ENCODE measurements around the gene ZNF831.

Gene ZNF831

GRCh38 chr20:59291740-59292383 is 128.2 kb downstream of the ZNF831 start:
- no peak overlapping the region for H3K4me3 ChIP-seq (replicated peaks; ENCODE audit: low read depth, low read length)
- TF ChIP-seq, protein P1, sequence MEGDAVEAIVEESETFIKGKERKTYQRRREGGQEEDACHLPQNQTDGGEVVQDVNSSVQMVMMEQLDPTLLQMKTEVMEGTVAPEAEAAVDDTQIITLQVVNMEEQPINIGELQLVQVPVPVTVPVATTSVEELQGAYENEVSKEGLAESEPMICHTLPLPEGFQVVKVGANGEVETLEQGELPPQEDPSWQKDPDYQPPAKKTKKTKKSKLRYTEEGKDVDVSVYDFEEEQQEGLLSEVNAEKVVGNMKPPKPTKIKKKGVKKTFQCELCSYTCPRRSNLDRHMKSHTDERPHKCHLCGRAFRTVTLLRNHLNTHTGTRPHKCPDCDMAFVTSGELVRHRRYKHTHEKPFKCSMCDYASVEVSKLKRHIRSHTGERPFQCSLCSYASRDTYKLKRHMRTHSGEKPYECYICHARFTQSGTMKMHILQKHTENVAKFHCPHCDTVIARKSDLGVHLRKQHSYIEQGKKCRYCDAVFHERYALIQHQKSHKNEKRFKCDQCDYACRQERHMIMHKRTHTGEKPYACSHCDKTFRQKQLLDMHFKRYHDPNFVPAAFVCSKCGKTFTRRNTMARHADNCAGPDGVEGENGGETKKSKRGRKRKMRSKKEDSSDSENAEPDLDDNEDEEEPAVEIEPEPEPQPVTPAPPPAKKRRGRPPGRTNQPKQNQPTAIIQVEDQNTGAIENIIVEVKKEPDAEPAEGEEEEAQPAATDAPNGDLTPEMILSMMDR (IDR thresholded peaks at IDR 0.05; ENCODE audit: low read length, missing control alignments) = no peak
- no peak for DNase-seq (ENCODE audit: low read depth)

GRCh38 chr20:59295531-59295930 is 131.9 kb downstream of the ZNF831 start:
- no peak for DNase-seq (ENCODE audit: low read depth)
- TF ChIP-seq, protein P1 (IDR thresholded peaks at IDR 0.05; ENCODE audit: low read length, missing control alignments) = no peak
- no peak overlapping the region for H3K4me3 ChIP-seq (replicated peaks; ENCODE audit: low read depth, low read length)

GRCh38 chr20:59297686-59298085 is 134.1 kb downstream of the ZNF831 start:
- no peak overlapping the region for H3K4me3 ChIP-seq (replicated peaks; ENCODE audit: low read depth, low read length)
- DNase-seq (ENCODE audit: low read depth) = no peak
- TF ChIP-seq, protein P1 (IDR thresholded peaks at IDR 0.05; ENCODE audit: low read length, missing control alignments) = no peak

DNA sequence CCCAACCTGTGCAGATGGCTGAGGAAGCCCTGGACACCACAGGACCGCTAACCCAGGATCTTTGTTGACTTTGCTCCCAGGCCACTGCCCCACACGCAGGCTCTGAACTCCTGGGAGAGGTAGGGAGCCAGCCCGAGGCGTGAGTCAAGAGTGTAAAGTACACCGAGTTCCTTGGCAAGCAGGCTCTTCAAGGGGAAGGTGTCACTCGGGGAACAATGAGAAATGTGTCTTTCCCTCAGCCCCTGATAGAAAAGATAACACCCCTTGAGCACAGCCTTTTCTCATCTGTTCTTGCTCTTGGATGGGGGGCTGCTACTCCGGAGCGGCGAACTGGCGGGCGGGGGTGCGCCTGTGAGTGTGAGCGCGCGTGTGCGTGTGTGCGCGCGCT is 136.3 kb downstream of the ZNF831 start:
- no peak for DNase-seq (ENCODE audit: low read depth)
- H3K4me3 ChIP-seq (replicated peaks; ENCODE audit: low read depth, low read length) = no peak overlapping the region
- TF ChIP-seq, protein P1 (IDR thresholded peaks at IDR 0.05; ENCODE audit: low read length, missing control alignments) = no peak

DNA sequence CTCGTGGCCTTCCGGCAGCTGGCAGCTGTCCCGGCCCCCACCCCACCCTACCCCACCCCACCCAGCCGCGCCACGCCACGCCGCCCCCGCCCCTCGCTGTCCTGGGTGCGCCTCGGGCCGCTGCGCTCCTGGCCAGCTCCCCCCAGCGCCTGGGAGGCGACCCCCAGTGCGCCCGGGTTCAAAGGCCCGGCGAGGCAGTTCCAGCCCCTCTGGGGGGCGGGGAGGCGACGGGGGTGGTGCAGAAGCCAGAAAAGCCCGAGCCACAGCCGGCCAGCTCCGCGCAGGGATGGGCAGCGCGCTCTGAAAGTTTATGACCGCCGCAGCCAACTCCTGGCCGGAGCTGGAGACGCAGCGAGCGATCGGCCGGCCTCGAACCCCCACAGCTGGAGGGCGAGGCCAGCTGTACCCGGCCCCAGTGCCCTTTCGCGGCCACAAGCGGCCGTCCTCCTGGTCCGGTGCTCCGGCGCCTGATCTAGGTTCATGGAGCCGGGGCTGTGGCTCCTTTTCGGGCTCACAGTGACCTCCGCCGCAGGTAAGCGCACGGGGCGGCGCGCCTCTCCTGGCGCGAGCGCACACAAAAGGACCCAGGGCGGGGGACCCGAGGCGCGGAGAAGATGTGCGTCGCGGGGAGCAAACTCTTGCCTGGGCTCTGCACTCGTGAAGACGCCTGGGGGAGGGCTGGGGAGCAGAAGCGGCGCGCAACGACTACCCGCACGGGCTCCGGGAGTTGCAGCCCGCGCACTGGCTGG is 136.9 kb downstream of the ZNF831 start, which contains the start of gene EDN3:
Gene EDN3, plus strand, starts transcription at position 279 of the 749 bp plus-strand sequence. Its CDS starts 202 bp downstream, at position 481.
- no peak within 1 kb of the TSS for H3K4me3 ChIP-seq (replicated peaks; ENCODE audit: low read depth, low read length)
- no peak for DNase-seq (ENCODE audit: low read depth)
- TF ChIP-seq, protein P1 (IDR thresholded peaks at IDR 0.05; ENCODE audit: low read length, missing control alignments) = no peak

DNA sequence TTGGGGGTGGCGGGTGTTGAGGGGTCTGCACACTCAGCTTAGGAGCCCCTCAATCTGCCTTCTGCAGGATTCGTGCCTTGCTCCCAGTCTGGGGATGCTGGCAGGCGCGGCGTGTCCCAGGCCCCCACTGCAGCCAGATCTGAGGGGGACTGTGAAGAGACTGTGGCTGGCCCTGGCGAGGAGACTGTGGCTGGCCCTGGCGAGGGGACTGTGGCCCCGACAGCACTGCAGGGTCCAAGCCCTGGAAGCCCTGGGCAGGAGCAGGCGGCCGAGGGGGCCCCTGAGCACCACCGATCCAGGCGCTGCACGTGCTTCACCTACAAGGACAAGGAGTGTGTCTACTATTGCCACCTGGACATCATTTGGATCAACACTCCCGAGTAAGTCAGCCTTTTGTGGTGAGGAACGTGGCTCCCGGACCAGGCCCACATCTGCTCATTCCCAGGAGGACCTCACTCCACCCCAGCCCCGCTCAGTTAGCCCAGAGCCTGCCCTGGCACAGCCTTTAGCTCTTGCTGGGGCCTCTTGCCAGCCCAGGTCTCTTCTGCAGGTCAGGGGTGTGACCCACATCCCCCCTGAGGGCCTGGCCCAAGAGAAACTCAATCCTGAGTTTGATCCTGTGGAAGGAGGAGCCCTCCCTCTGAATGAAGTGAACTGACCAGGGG is 137.9 kb downstream of the ZNF831 start:
- TF ChIP-seq, protein P1 (IDR thresholded peaks at IDR 0.05; ENCODE audit: low read length, missing control alignments) = no peak
- DNase-seq (ENCODE audit: low read depth) = no peak
- H3K4me3 ChIP-seq (replicated peaks; ENCODE audit: low read depth, low read length) = no peak overlapping the region
